ENCODE measurements around the gene TMEM259. TPM values are rescaled to one million over a fixed set of nuclear protein-coding genes. Genes with fewer than 3 reads are reported as not detected.

TMEM259 gene
- total and polyA plus RNA-seq, 2 donors (not counting 1 experiment from before 2014, with no cell fraction given), result 373 to 607 TPM

DNA sequence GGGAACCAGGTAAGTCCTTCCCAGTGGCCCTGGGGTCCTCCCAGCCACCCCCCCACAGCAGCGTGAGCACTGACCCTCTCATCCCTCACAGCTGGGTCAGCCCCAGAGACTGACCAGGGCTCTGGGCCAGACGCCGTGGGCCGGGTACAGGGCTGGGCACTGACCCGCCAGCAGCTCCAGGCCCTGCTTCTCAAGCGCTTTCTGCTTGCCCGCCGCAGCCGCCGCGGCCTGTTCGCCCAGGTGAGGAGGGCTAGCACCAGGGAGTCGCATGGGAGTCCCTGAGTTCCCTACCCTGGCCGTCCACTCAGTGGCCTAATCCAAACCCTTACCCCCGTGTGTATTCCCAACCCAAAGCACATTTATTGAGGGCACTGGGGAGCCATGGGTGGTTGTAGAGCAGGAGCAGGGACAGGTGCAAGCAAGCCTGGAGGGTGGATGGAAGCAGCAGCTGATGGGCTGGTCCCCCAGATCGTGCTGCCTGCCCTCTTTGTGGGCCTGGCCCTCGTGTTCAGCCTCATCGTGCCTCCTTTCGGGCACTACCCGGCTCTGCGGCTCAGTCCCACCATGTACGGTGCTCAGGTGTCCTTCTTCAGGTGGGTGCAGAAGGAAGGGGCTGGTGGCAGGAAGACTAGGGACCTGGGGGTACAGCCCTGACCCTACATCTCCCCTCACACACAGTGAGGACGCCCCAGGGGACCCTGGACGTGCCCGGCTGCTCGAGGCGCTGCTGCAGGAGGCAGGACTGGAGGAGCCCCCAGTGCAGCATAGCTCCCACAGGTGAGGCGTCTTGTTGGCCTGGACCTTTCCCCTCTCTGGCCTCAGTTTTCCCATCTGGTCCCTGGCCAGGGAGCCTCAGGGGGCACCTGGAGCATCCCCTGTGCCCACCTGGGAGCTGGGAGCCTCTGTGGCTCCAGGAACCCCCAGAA is 33.4 kb upstream of the TMEM259 start:
- H3K4me1 Mint-ChIP-seq, result peaks cover 19% of the 10 kb centered on the region
- Histone ChIP-seq H3K27ac (ENCODE audit: low read length in 2 of 2) (no peak overlapping the region), H3K4me1 (ENCODE audit: control insufficient read depth in 2 of 2, insufficient read depth in 2 of 2, low read length in 2 of 2) (peaks cover 0 to 21% of the 10 kb centered on the region in 2 donors), H3K9me3 (ENCODE audit: control extremely low read depth in 1 of 3, control insufficient read depth in 2 of 3, insufficient read depth in 1 of 3, low read length in 2 of 3) (peaks cover 1 to 57% (median 29%) of the 10 kb centered on the region in 3 donors), H4K20me1 (ENCODE audit: control insufficient read depth, insufficient read depth, low read length, poor library complexity, severe bottlenecking) (no peaks in the 10 kb centered on the region), H3K9ac (ENCODE audit: low read length) (no peak overlapping the region), H3K27me3 (replicated peaks in 1 of 4; ENCODE audit: control extremely low read depth in 1 of 4, control insufficient read depth in 3 of 4, insufficient read depth in 4 of 4, low read length in 3 of 4) (no peaks in the 10 kb centered on the region), H3K36me3 (replicated peaks in 1 of 2; ENCODE audit: control extremely low read depth in 1 of 2, control insufficient read depth in 1 of 2, extremely low read depth in 1 of 2, insufficient read depth in 2 of 2, low read length in 1 of 2) (peaks cover 6 to 72% of the 10 kb centered on the region in 2 experiments), H3K4me3 (ENCODE audit: control extremely low read depth in 1 of 5, extremely low read depth in 1 of 5, insufficient read depth in 1 of 5, low read depth in 2 of 5, low read length in 4 of 5) (no peak overlapping the region), H3K4me2 (replicated peaks; ENCODE audit: low read depth, low read length, poor library complexity, severe bottlenecking) (no peak overlapping the region), H2AFZ (ENCODE audit: insufficient read depth, low read depth, low read length, poor library complexity, severe bottlenecking) (no peak overlapping the region), H3K79me2 (ENCODE audit: control insufficient read depth, insufficient read depth, low read length) (no peaks in the 10 kb centered on the region)
- H3K4me3 Mint-ChIP-seq, result no peak overlapping the region
- ATAC-seq (ENCODE audit: low read depth), result no peak
- ChIA-PET CTCF (interaction anchor here (1.1 to 1.5 kb wide), 3 partner anchors 10 to 34 kb away, joined by 3 to 4 read pairs (median 3); no protein-coding TSS in a partner anchor), POLR2A (interaction anchor here (1.4 kb wide), 2 partner anchors 20 to 27 kb away, joined by 4 read pairs; partner anchors contain the start of gene CNN2)
- no peaks in the 10 kb centered on the region for H3K27me3 Mint-ChIP-seq
- 97% methylated on average over 24 of the region's 28 CpGs for WGBS (ENCODE audit: insufficient coverage)
- TF ChIP-seq EZH2 (IDR thresholded peaks at IDR 0.05; ENCODE audit: borderline replicate concordance, insufficient read depth, low read depth, low read length, poor library complexity, severe bottlenecking), result no peak
- TF ChIP-seq, protein P1, sequence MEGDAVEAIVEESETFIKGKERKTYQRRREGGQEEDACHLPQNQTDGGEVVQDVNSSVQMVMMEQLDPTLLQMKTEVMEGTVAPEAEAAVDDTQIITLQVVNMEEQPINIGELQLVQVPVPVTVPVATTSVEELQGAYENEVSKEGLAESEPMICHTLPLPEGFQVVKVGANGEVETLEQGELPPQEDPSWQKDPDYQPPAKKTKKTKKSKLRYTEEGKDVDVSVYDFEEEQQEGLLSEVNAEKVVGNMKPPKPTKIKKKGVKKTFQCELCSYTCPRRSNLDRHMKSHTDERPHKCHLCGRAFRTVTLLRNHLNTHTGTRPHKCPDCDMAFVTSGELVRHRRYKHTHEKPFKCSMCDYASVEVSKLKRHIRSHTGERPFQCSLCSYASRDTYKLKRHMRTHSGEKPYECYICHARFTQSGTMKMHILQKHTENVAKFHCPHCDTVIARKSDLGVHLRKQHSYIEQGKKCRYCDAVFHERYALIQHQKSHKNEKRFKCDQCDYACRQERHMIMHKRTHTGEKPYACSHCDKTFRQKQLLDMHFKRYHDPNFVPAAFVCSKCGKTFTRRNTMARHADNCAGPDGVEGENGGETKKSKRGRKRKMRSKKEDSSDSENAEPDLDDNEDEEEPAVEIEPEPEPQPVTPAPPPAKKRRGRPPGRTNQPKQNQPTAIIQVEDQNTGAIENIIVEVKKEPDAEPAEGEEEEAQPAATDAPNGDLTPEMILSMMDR (IDR thresholded peaks at IDR 0.05), result no peak
- no peak for DNase-seq
- H3K27ac Mint-ChIP-seq, result no peak overlapping the region
- intact Hi-C loops (cut with micrococcal nuclease), result loop anchor here (5.0 kb wide), 1 partner anchor 138 kb away; no protein-coding TSS in a partner anchor
- H3K9me3 Mint-ChIP-seq (ENCODE audit: insufficient read depth), result no peaks in the 10 kb centered on the region
